Heart left ventricle (tissue), 16 donors: ENCODE results near the gene BAZ2A. TPM values are rescaled to one million over a fixed set of nuclear protein-coding genes. Genes with fewer than 3 reads are reported as not detected.
A peak's percentile ranks its signal among the peaks of the same experiment; 100 is the strongest.

ENCODE experiments used
- ATAC-seq, 4 donors: fragments of 200-7000 bp; cut with Tn5 transposase; one replicate each; pipeline ENCODE4 v1.9.1; 2020 to 2022; ENCODE audit warnings: moderate library complexity in 4 of 4, mild to moderate bottlenecking in 3 of 4, moderate number of reproducible peaks in 1 of 4
- DNase-seq, 5 donors: peaks; one replicate each; pipeline ENCODE4 v3.0.0-alpha.2; 2020
- H3K27ac ChIP-seq, 12 donors: fragments of 200-600 bp; sonication (generic) in 4 of 12; one replicate each; pipeline versions ENCODE4 v1.5.0 to v1.8.0; 2016 to 2022; ENCODE audit warnings: mild to moderate bottlenecking in 2 of 12
- H3K27me3 ChIP-seq, 9 donors: fragments of 200-600 bp; sonication (generic) in 2 of 9; one replicate each; pipeline versions ENCODE4 v1.5.1 to v1.8.0; 2016 to 2022; ENCODE audit warnings: mild to moderate bottlenecking in 3 of 9
- H3K36me3 ChIP-seq, 9 donors: fragments of 200-600 bp; sonication (generic) in 2 of 9; one replicate each; pipeline versions ENCODE4 v1.5.0 to v1.8.0; 2018 to 2022; ENCODE audit warnings: mild to moderate bottlenecking in 2 of 9
- H3K4me1 ChIP-seq, 12 donors: fragments of 200-600 bp; sonication (generic) in 4 of 12; one replicate each; pipeline versions ENCODE4 v1.5.0 to v1.8.0; 2016 to 2022; ENCODE audit warnings: mild to moderate bottlenecking in 3 of 12
- H3K4me3 ChIP-seq, 12 donors: fragments of 200-600 bp; sonication (generic) in 4 of 12; one replicate each; pipeline versions ENCODE4 v1.5.0 to v1.8.0; 2017 to 2022; ENCODE audit warnings: mild to moderate bottlenecking in 9 of 12, moderate library complexity in 4 of 12
- H3K9me3 ChIP-seq, 12 donors: fragments of 200-600 bp; sonication (generic) in 4 of 12; one replicate each; pipeline versions ENCODE4 v1.5.0 to v1.8.0; 2016 to 2022; ENCODE audit warnings: mild to moderate bottlenecking in 1 of 12
- CTCF ChIP-seq, 12 donors: fragments of 200-600 bp; sonication (generic) in 4 of 12; IDR thresholded peaks; one replicate each; pipeline versions ENCODE4 v1.5.0 to v1.8.0; 2018 to 2022; ENCODE audit warnings: antibody characterized with exemption in 12 of 12, mild to moderate bottlenecking in 5 of 12
- POLR2A ChIP-seq, 2 donors: fragments of 450-650 bp; IDR thresholded peaks; one replicate each; pipeline ENCODE4 v1.6.1; 2017; ENCODE audit warnings: antibody characterized with exemption in 2 of 2, mild to moderate bottlenecking in 2 of 2, moderate library complexity in 2 of 2
- WGBS, 4 donors: extraction: QIAGEN DNeasy Blood & Tissue Kit in 2 of 4; methylation state at CpG; one replicate each; pipeline versions ENCODE4 v1.1.5 to v1.1.7; 2013 to 2018; 5-methylcytosine and 5-hydroxymethylcytosine counted together
- intact Hi-C, 10 donors: fragments of 100-400 bp; cut with DNase I; formaldehyde crosslinking; loops; one replicate each; pipeline versions ENCODE4 v1.11.1 to v1.14.2; 2022
- polyA plus RNA-seq, 2 donors: library from polyadenylated mRNA; stranded (reverse); fragments of 200-250 nt; gene quantifications; one replicate each; pipeline ENCODE4 v1.2.3, GENCODE V29; 2013
- total RNA-seq, 9 donors: library from RNA; depleted of rRNA in 2 of 9; stranded (reverse); fragments of >200 nt in 2 of 9; fragmentation: NEBNext Ultra II Directional in 3 of 9; extraction: Animal tissue kit (Norgen Biotek cat#: 25700) in 3 of 9; gene quantifications; one replicate each; pipeline versions ENCODE4 v1.1.0 to v1.2.4, GENCODE V29; 2016 to 2023
- donor health status: ischemic (EF 13 %, LVEDD 7.1; RV severe dilation, severe dysfunction).
- donor health status: healthy with polysubstance abuse.
- donor health status: DM: no; HTN: yes; CAD: no.
- donor health status: DM: no; HTN: no; CAD: no.
- donor health status: ischemic (EF 25% LVEDD 6.9; RV normal size, moderate dysfunction).
- donor health status: ischemic (EF 25% LVEDD 5.7; RV mildly dilated, moderate dysfunction).
- donor health status: healthy.
- donor health status: DM: yes; HTN: yes; CAD: no.
- donor health status: ischemic (EF 35%, LVEDD 5.7; RV mildly dilated, moderate dysfunction).
- donor health status: nonischemic (EF 11% LVEDD 7.7; RV severe dilation, severe dysfunction).
- donor health status: DM: yes; HTN: yes; CAD: no.
- donor health status: PGD.
- donor health status: ischemic (EF 29% LVEDD 5.4; RV normal size, mild dysfunction).
- donor health status: nonischemic (EF 23%, LVEDD 6.1; RV moderate dilation, normal function).

BAZ2A gene
- total and polyA plus RNA-seq, 11 donors: 25.2 to 71.5 (median 36.4) TPM

GRCh38 chr12:56635806-56636674 is 5.9 kb upstream of the BAZ2A start:
- peak; percentile 86 to 94 (median 92) for DNase-seq
- WGBS, 4 donors: 1 to 4% (median 1%) methylated on average over 12 to 20 of the region's 20 CpGs
- peak; percentile 45 to 65 for TF ChIP-seq POLR2A (IDR thresholded peaks at IDR 0.05)
- no peak for TF ChIP-seq CTCF (IDR thresholded peaks at IDR 0.05)
- H3K4me3 ChIP-seq: peak overlapping the region; percentile 60 to 87 (median 83)
- no peaks in the 10 kb centered on the region for H3K9me3 ChIP-seq
- H3K27me3 ChIP-seq: no peaks in the 10 kb centered on the region
- peaks cover 13 to 83% (median 54%) of the 10 kb centered on the region in 12 donors for H3K4me1 ChIP-seq
- peak; percentile 83 to 87 (median 84) for ATAC-seq
- intact Hi-C loops: loop anchor here in 5 of 10 donors (1.0 to 10.0 kb wide), 6 partner anchors 34 to 123 kb away; partner anchors contain the start of gene RBMS2 (in 4 of the 5)
- peak overlapping the region; percentile 83 to 98 (median 96) for H3K27ac ChIP-seq
- peaks cover 0 to 40% (median 37%) of the 10 kb centered on the region in 9 donors for H3K36me3 ChIP-seq

- H3K27me3 ChIP-seq: no peaks in the 10 kb centered on the region
Observed at GRCh38 chr12:56634837-56635791, 5.0 kb upstream of the BAZ2A start.

GRCh38 chr12:56634242-56634836 is 4.2 kb upstream of the BAZ2A start:
- peaks cover 18 to 76% (median 53%) of the 10 kb centered on the region in 12 donors for H3K4me1 ChIP-seq
- peak overlapping the region; percentile 60 to 87 (median 83) for H3K4me3 ChIP-seq
- no peak for ATAC-seq
- TF ChIP-seq CTCF (IDR thresholded peaks at IDR 0.05) (no peak), POLR2A (IDR thresholded peaks at IDR 0.05) (no peak)
- H3K9me3 ChIP-seq: no peaks in the 10 kb centered on the region
- intact Hi-C loops: loop anchor here in 6 of 10 donors (5.0 to 10.0 kb wide), 5 partner anchors 37 to 122 kb away; partner anchors contain the start of gene RBMS2 (in 1 of the 6)
- no peaks in the 10 kb centered on the region for H3K27me3 ChIP-seq
- H3K27ac ChIP-seq: peak overlapping the region; percentile 83 to 98 (median 96)
- H3K36me3 ChIP-seq: peaks cover 0 to 23% (median 20%) of the 10 kb centered on the region in 9 donors
- 1 to 2% (median 1%) methylated on average over 26 to 27 of the region's 27 CpGs for whole genome bisulfite sequencing, 4 donors
- DNase-seq: peak in 4 of 5 donors; percentile 30 to 65 (median 47)

More at GRCh38 chr12:56634837-56635791, 5.0 kb upstream of the BAZ2A start:
- TF ChIP-seq CTCF (IDR thresholded peaks at IDR 0.05) (peak in 10 of 12 donors; percentile 25 to 58 (median 39)), POLR2A (IDR thresholded peaks at IDR 0.05) (peak; percentile 22 to 60)
- DNase-seq (peak; percentile 77 to 86 (median 80)), ATAC-seq (peak; percentile 8 to 40 (median 36))
- Histone ChIP-seq H3K27ac (peak overlapping the region; percentile 83 to 98 (median 96)), H3K4me3 (peak overlapping the region; percentile 60 to 87 (median 83)), H3K9me3 (no peaks in the 10 kb centered on the region), H3K4me1 (peaks cover 18 to 82% (median 55%) of the 10 kb centered on the region in 12 donors), H3K36me3 (peaks cover 0 to 31% (median 27%) of the 10 kb centered on the region in 9 donors)
- intact Hi-C loops: loop anchor here in 9 of 10 donors (5.0 to 10.0 kb wide), 6 partner anchors 33 to 123 kb away; partner anchors contain the start of gene RBMS2 (in 4 of the 9)
- 1 to 3% (median 1%) methylated on average over 28 to 47 of the region's 47 CpGs for WGBS, 4 donors
